RWPE2 (cell line): ENCODE measurements around the gene ADAP1.

ENCODE experiments used
- ATAC-seq: fragments of 200-7000 bp; cut with Tn5 transposase; 3 replicates; pipeline ENCODE4 v1.9.1; 2021; ENCODE audit warnings: low read depth
- DNase-seq: peaks from one replicate; pipeline ENCODE4 v3.0.0-alpha.2; 2020; ENCODE audit warnings: low spot score
- H3K27ac ChIP-seq: fragments of 450-650 bp; 2 replicates; pipeline ENCODE4 v1.5.1; 2017; ENCODE audit warnings: mild to moderate bottlenecking; ENCODE audit not compliant: poor library complexity, severe bottlenecking
- H3K27me3 ChIP-seq: fragments of 250-450 bp; sonication (Bioruptor Pico); 2 replicates; pipeline ENCODE4 v1.5.1; 2021; ENCODE audit warnings: mild to moderate bottlenecking, moderate library complexity; ENCODE audit not compliant: insufficient read depth, poor library complexity, severe bottlenecking
- H3K36me3 ChIP-seq: fragments of 250-450 bp; sonication (Bioruptor Pico); 2 replicates; pipeline ENCODE4 v1.5.1; 2020; ENCODE audit warnings: low read depth, mild to moderate bottlenecking, moderate library complexity
- H3K4me1 ChIP-seq: fragments of 250-450 bp; sonication (Bioruptor Pico); 2 replicates; pipeline ENCODE4 v1.5.1; 2021; ENCODE audit warnings: mild to moderate bottlenecking, moderate library complexity; ENCODE audit not compliant: insufficient read depth, poor library complexity, severe bottlenecking
- H3K4me3 ChIP-seq: fragments of 250-450 bp; sonication (Bioruptor Pico); 2 replicates; pipeline ENCODE4 v1.5.1; 2021; ENCODE audit warnings: mild to moderate bottlenecking, moderate library complexity; ENCODE audit not compliant: severe bottlenecking
- H3K9me3 ChIP-seq: fragments of 250-450 bp; sonication (Bioruptor Pico); 2 replicates; pipeline ENCODE4 v1.5.1; 2021; ENCODE audit warnings: mild to moderate bottlenecking, moderate library complexity; ENCODE audit not compliant: severe bottlenecking
- CTCF ChIP-seq: fragments of 450-650 bp; IDR thresholded peaks from one replicate; pipeline ENCODE4 v1.5.1; 2017; ENCODE audit warnings: mild to moderate bottlenecking, moderate library complexity; ENCODE audit not compliant: poor library complexity, severe bottlenecking

Gene ADAP1

GRCh38 chr7:855686-856369, 98.7 kb downstream of the ADAP1 start:
- H3K4me3 ChIP-seq, result no peak overlapping the region
- no peak overlapping the region for H3K27ac ChIP-seq
- H3K27me3 ChIP-seq, result no peaks in the 10 kb centered on the region
- H3K4me1 ChIP-seq, result no peaks in the 10 kb centered on the region
- ATAC-seq (no peak), DNase-seq (peak; percentile 58)
- H3K9me3 ChIP-seq, result no peaks in the 10 kb centered on the region
- no peak for TF ChIP-seq CTCF
- peaks cover 89% of the 10 kb centered on the region for H3K36me3 ChIP-seq

DNA sequence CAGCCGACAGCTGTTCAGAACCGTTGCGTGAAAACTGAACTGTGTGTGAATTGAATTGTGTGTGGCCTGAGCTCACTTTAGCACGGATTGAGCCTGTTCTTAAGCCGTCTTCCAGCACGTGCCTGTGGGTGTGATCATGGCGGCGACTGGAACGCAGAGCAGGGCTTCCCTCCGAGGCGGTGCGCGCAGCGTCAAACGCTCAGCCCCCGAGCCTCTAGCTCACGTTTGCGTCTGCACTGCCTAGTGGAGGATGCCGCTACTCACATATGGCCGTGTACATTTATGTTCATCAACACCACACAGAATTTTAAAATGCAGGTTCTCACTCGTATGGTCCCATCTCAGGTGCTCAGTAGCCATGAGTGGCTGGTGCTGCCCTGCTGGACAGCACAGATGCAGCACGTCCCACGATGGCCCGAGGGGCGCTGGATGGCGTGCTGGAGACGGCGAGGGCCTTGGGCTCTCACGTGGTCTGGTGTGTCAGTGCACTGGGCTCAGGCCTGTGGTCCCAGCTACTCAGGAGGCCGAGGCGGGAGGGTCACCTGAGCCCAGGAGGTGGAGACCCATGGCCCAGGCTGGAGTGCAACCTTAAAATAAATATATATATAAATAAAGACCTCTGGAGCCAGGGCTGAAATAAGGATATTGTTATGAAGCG, 100.2 kb downstream of the ADAP1 start:
- H3K4me1 ChIP-seq, result no peaks in the 10 kb centered on the region
- ATAC-seq (no peak), DNase-seq (no peak)
- H3K27ac ChIP-seq, result no peak overlapping the region
- no peak overlapping the region for H3K4me3 ChIP-seq
- H3K9me3 ChIP-seq, result no peaks in the 10 kb centered on the region
- H3K36me3 ChIP-seq, result peaks cover 89% of the 10 kb centered on the region
- no peaks in the 10 kb centered on the region for H3K27me3 ChIP-seq
- TF ChIP-seq CTCF, result no peak

DNA sequence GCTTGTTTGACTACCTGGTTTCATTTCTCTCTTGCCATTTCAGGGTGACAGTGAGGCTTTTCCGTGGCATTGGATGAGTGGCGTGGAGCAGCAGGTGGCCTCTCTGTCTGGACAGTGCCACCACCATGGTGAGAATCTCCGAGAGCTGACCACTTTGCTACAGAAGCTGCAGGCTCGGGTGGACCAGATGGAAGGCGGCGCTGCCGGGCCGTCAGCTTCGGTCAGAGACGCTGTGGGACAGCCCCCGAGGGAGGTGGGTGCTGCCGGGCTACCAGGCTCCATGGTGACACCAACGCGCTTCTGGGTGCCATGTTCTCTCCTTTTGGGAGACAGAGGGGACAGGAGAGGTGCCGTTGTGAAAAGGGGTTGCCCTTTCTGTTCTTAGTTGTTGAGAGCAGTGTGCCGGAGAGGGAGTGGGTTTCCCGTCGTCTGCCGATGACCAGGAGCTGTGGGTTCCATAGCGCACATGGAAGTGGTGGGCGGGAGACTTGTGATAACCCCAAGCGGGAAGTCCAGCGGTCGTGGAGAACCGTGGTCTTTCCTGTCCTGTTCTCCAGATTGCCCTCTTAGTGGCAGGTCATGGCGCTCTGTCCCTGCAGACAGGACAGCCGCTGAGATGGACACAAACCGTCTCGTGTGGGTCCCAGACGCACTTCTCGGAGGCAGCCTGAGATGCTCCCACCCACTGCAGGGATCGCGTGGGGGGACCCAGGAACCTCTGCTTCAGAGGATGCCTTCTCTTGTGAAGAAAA, 100.9 kb downstream of the ADAP1 start:
- no peaks in the 10 kb centered on the region for H3K9me3 ChIP-seq
- no peak for DNase-seq
- no peaks in the 10 kb centered on the region for H3K27me3 ChIP-seq
- peaks cover 91% of the 10 kb centered on the region for H3K36me3 ChIP-seq
- no peak for TF ChIP-seq CTCF
- H3K4me1 ChIP-seq, result no peaks in the 10 kb centered on the region
- no peak for ATAC-seq
- no peak overlapping the region for H3K4me3 ChIP-seq
- no peak overlapping the region for H3K27ac ChIP-seq

DNA sequence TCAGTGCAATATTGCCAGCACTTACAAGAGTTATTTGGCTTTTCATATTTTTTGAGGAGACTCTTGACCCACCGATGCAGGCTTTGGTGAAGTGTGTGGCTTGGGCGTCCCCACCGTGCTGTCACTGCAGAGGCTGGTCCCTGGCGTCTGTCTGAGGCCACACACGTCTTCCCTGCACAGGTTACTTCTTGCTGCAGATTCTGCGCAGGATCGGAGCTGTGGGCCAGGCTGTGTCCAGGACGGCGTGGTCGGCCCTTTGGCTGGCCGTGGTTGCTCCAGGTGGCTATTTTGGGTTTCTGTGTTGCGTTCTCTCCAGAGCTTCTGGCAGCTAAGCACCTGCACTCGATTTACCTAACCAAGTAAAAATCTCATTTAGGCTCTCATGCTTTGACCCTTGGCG, 103.3 kb downstream of the ADAP1 start:
- H3K27ac ChIP-seq, result no peak overlapping the region
- H3K36me3 ChIP-seq, result peaks cover 77% of the 10 kb centered on the region
- H3K4me1 ChIP-seq, result no peaks in the 10 kb centered on the region
- H3K9me3 ChIP-seq, result no peaks in the 10 kb centered on the region
- H3K4me3 ChIP-seq, result no peak overlapping the region
- TF ChIP-seq CTCF, result no peak
- ATAC-seq, result no peak
- DNase-seq, result no peak
- no peaks in the 10 kb centered on the region for H3K27me3 ChIP-seq
